NCI-H187 (cell line): Measurements from ENCODE around the gene PLXDC1.

Source experiments
- DNase-seq, 2 experiments: peaks; one replicate each; lab custom pipeline; 2025; lab: John Stamatoyannopoulos, UW

Gene PLXDC1

DNA sequence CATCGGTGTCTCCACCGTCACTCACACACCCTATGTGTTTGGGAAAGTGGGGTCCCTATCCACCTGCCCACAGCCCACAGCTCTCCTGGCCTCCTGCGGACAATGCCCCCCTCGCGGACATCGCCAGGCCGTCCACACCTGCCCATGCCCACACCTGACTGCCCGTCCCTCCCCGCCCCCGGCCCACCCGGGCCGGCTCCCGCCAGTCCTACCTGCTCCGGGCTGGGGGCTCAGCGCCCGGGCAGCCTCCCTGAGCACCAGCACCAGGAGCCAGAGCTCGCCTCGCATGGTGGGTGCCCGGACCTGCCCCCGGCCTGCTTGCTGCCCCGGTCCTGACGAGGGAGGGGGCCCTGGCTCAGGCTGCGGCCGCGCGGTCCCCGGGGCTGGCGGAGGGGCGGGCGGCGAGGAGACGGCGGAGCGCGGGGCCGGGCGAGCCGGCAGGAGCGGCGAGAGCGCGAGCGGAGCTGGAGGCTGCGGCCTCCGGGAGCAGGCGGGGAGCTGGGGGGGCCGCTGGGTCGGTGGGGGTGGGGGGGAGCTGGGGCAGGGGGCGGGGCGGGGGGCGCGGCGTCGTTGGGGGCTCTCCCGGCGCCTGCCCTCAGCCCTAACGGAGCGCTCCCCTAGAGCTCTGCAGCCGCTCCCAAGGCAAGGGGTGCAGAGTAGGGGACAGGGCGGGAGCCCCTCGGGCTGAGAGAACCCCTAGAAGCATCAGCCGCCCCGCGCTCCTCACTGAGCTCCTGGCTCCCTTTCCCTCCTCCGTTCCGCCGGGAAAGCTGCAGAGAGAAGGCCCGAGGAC is at the start of gene PLXDC1:
Gene PLXDC1 (minus strand): TSS at position 488 of the 793 bp plus-strand sequence. CDS start 200 bp downstream, at position 288.
- no peak for DNase-seq

GRCh38 chr17:39200957-39201510 is 49.6 kb upstream of the PLXDC1 start:
- no peak for DNase-seq

GRCh38 chr17:39200070-39200879 is 48.8 kb upstream of the PLXDC1 start, which contains the start of gene RPL19:
RPL19 (plus strand) TSS chr17:39200283; CDS start chr17:39200345, 62 bp downstream.
- peak; percentile 55 to 94 for DNase-seq

GRCh38 chr17:39199820-39200069 is 48.3 kb upstream of the PLXDC1 start:
- peak; percentile 72 to 94 for DNase-seq

DNA sequence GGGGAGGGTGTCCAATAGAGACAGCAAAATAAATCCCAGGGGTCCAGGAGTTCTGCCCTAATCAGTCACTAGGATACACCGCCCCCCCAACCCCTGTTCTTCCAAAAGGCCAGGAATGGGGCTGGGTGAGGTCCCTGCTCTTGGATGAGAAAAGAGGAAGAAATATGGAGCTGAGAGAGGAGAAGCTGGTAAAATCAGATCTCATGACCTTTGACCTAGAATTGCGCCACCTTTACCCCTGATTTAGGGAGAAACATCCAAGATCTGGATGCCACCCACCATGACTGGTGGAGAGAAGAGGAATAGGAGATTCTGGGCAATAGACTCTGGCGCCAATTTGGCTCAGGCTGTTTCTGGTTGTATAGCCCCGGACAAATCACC is 46.7 kb upstream of the PLXDC1 start:
- DNase-seq, result no peak

GRCh38 chr17:39197380-39198185 is 46.1 kb upstream of the PLXDC1 start, which contains the start of gene CACNB1:
CACNB1 (minus strand) TSS chr17:39197669; CDS start chr17:39197495, 174 bp downstream.
- DNase-seq, result peak in 1 of 2 experiments; percentile 60

DNA sequence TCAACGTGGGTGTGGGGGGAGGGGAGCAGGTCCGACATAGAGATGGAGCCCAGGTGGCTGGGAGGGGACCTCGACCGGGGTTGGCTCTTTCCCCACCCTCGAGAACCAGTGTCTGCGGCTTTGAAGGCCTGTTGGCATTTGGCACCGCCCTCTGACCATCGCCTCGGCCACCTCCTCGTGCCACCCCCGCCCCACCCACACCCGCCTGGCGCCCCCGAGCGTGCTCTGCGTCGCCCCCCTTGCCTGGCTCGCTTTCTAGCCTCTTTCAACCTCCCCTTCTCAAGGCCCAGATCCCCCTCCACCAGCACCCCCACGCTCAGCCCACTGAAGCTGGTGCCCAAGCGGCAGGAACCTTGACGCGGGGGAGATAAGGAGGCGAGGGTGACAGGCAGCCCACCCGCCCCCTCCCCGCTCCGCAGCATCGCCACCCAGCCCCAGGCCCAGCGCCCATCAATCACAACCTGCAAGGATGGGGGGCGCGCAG is 45.4 kb upstream of the PLXDC1 start:
- DNase-seq, result no peak

DNA sequence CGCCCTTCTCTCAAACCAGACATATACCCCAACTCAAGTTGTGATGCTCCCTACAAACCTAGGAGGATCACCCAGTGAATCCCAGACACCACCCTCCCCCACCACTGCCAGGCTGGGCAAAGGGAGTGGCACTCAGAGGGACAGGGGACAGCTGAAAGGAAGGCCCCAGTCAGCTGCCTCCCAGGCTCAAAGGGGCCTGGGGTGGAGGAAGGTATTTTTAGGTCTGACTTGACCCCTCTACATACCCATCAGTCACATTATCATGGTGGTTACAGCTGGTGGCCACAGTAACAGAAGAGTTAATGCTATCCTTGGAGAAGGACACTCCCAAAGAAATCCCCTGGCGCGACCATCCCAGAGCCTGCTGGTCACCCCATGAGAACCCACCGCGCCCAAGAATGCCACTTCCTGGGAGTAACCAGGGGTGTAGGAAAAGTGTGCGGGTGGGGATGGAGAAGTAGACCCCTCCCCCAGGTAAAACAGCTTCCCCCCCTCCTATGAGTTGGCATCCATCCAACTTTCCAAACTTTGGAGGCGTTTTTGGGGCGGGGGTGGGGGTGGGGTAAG is 44.9 kb upstream of the PLXDC1 start:
- DNase-seq, result no peak

- DNase-seq, result no peak
These were observed 44.2 kb upstream of the PLXDC1 start for GRCh38 chr17:39195568-39196160.

DNA sequence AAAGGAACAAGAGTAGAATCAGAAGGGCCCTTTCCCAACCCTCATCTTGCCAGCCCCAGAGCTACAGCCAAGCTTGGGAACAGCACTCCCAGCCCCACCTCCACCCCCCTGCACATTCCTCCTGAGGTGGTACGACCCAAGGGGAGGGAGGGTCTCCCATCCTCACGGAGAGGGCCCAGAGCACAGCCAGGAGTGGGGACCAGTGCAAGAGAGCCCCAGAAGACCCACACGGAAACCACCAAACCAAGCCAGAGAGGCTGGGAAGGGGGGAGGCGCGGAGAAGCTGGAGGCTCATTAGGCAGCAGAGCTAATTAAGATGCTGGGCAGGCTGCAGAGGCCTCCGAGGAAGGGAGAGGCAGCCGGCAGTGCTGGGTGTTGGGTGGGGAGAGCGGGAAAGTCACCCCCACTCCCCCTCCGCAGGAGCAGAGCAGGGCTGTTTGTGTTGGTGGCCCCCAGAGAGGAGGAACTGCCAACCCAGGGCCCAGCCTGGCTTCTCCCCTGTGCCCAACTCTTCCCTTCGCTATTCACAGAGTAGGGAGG is 43.6 kb upstream of the PLXDC1 start:
- DNase-seq, result no peak

GRCh38 chr17:39194089-39194984 is 42.9 kb upstream of the PLXDC1 start:
- DNase-seq, result no peak

DNA sequence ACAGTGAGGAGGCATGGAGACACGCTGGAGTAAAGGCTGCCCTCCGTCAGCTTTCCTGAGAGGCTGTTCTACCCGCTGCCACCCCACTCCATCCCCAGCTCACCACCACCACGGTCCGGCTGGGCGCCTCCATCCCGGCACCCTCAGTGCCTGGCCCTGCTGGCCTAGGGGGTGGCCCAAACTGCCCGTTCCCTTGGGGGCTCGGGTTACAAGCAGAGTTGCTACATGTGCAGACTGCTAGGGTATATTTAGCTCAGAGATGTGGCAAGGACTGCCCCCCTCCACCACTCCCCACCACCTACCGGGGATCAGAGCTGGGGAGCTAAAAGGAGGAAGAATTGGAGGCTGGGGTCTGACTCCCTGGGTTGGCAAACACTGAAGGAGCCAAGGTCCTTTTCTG is 41.9 kb upstream of the PLXDC1 start:
- DNase-seq, result no peak

- no peak for DNase-seq
These were observed 41.5 kb upstream of the PLXDC1 start for GRCh38 chr17:39192901-39193300.

DNA sequence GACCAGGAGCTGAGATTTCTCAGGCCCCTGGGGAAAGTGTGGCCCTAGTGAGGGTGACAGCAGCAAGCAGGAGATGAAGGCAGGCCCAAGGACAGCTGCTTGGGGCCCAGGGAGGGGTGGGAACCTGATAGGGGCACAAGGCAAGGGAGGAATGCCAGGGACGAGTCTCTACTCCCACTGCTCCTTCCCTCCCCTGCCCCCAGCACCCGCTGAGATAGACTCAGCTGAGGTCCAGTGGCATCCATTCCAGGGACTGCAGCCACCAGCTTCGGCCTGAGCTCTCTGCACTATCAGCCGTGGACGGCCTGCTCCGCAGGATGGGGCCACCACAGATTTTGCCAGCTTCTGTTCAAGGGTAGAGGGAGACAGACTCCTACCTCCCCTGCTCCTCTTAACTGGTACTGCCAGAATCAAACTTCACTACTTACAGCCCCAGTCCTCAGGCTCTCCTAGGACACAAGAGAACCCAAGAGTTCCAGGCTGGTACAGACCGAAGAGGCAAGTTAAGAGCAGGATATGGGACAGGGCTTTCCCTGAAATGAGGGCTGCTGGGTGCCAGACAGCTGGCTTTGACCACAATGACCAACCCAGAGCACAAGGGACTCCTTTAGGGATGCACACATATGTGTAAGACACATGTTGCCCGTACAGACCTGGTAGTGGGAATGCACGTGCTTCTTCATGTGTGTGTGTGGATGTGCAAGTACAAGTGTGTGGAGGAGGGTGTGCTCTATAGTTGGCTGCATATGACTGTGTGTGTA is 40.5 kb upstream of the PLXDC1 start:
- no peak for DNase-seq

DNA sequence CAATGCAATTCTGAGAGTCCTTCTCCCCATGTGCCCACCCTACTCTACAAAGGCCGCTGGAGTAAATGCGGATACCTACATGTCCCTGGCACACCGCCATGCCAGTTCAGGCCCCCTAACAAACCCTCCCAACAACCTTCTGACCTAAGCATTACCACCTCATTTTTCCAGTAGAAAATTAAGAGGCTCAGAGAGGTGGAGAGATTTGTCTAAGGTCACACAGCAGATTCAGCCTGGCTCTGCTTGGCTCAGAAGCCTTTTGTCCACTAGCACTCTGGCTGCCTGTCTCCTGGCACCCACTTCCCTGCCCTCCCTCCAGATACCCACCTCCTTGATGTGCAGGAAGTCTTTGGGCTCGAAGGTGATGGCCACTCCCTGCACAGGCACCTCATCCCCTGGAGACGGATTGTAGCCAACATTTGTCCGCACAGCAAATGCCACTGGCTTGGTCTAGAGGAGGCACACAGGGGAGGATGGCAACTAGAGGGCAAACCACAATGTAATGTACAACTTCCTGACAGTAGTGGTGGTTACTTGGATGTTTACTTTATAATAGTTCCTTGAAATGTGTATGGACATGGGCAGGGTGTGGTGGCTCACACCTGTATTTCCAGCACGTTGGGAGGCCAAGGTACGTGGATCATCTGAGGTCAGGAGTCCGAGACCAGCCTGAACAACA is 35.9 kb upstream of the PLXDC1 start:
- no peak for DNase-seq

DNA sequence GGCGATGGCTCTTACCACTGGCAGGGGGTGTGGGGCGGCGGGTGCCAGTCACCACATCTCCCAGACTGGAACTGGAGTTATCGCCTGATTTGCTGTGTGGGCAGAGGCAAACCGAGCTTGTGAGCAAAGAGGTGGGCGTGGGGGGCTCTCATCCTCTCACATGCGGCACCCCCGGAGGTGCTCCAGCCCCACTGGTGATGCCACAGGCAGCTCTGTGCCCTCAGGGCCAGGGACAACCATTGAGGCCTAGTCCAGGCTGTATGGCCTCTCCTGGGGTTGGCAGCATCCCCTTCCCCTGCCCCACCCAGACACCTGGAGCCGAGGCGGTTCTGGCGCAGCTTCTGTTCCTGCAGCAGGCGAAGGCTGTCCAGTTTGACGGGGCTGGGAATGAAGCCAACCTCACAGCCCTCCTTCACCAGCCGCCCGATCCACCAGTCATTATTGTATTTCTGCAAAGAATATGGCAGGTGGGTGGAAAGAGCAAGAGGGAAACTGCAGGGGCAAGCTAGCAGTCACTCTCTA is 35.1 kb upstream of the PLXDC1 start:
- no peak for DNase-seq

- no peak for DNase-seq
These were observed 32.3 kb upstream of the PLXDC1 start for GRCh38 chr17:39183720-39184119.

DNA sequence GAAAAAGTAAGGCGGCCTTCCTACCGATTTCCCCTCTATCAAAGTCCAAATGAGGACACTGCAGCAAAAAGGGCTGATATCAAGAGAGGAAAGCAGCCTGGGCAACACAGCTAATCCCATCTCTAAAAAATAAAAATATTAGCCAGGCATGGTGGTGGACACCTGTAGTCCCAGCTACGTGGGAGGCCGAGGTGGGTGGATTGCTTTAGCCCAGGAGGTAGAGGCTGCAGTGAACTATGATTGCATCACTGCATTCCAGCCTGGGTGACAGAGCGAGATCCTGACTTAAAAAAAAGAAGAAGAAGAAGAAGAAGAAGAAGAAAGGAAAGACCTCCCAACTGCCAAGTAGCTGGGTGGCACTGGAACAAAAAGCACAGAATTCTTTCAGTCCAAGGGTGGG is 31.6 kb upstream of the PLXDC1 start:
- no peak for DNase-seq
